KMS-11 (cell line): ENCODE results near the gene FAM167B.
A peak's percentile ranks its signal among the peaks of the same experiment; 100 is the strongest.

Source experiments
- H2AFZ ChIP-seq: fragments of 200-600 bp; sonication (generic); 2 replicates; pipeline ENCODE4 v1.6.1; 2016; ENCODE audit warnings: antibody characterized with exemption, mixed run types, low read depth
- H3K27ac ChIP-seq: fragments of 200-600 bp; sonication (generic); 2 replicates; pipeline ENCODE4 v1.6.1; 2016; ENCODE audit warnings: mild to moderate bottlenecking, mixed run types
- H3K27me3 ChIP-seq: fragments of 200-600 bp; sonication (generic); 2 replicates; pipeline ENCODE4 v1.6.1; 2017; ENCODE audit warnings: mild to moderate bottlenecking, low read depth, mixed run types, moderate library complexity; ENCODE audit not compliant: insufficient read depth
- H3K36me3 ChIP-seq: fragments of 200-600 bp; sonication (generic); 2 replicates; pipeline ENCODE4 v1.6.1; 2017; ENCODE audit warnings: mild to moderate bottlenecking, mixed run types; ENCODE audit not compliant: insufficient read depth
- H3K4me1 ChIP-seq: fragments of 200-600 bp; sonication (generic); 2 replicates; pipeline ENCODE4 v1.6.1; 2016; ENCODE audit warnings: mild to moderate bottlenecking, low read depth, mixed run types; ENCODE audit not compliant: poor library complexity, severe bottlenecking
- H3K4me2 ChIP-seq: fragments of 200-600 bp; sonication (generic); 2 replicates; pipeline ENCODE4 v1.7.0; 2016; ENCODE audit warnings: mild to moderate bottlenecking, mixed run types
- H3K4me3 ChIP-seq: fragments of 200-600 bp; sonication (generic); IDR thresholded peaks from 2 replicates; pipeline ENCODE4 v1.6.1; 2017; ENCODE audit warnings: low read depth, low read length, mixed read lengths; ENCODE audit not compliant: insufficient read depth
- H3K79me2 ChIP-seq: fragments of 200-600 bp; sonication (generic); 2 replicates; pipeline ENCODE4 v1.6.1; 2016; ENCODE audit warnings: low read depth, mixed run types; ENCODE audit not compliant: insufficient read depth
- H3K9ac ChIP-seq: fragments of 200-600 bp; sonication (generic); 2 replicates; pipeline ENCODE4 v1.6.1; 2016; ENCODE audit warnings: mild to moderate bottlenecking, mixed run types
- H4K20me1 ChIP-seq: fragments of 200-600 bp; sonication (generic); 2 replicates; pipeline ENCODE4 v1.6.1; 2016; ENCODE audit warnings: mild to moderate bottlenecking, mixed run types; ENCODE audit not compliant: insufficient read depth
- CTCF ChIP-seq: fragments of 200-600 bp; sonication (generic); conservative IDR thresholded peaks from 2 replicates; pipeline ENCODE4 v1.6.1; 2017; ENCODE audit warnings: low read depth, mild to moderate bottlenecking, antibody characterized with exemption, low read length, moderate library complexity, mixed read lengths

The FAM167B gene

GRCh38 chr1:32246888-32247273 is at the start of gene FAM167B:
Gene FAM167B (plus strand): TSS chr1:32247222. CDS start chr1:32247422, 200 bp downstream.
- H3K4me3 ChIP-seq = no peak within 1 kb of the TSS
- H2AFZ ChIP-seq = peak within 1 kb of the TSS; percentile 30; the same call in 1 of the 2 replicates
- no peak within 1 kb of the TSS for H3K4me2 ChIP-seq
- H3K4me1 ChIP-seq = peaks cover 17% of the 10 kb centered on the region
- H3K27ac ChIP-seq = no peak within 1 kb of the TSS
- no peaks in the 10 kb centered on the region for H4K20me1 ChIP-seq
- no peaks in the 10 kb centered on the region for H3K36me3 ChIP-seq
- H3K27me3 ChIP-seq = no peaks in the 10 kb centered on the region
- H3K9ac ChIP-seq = no peak within 1 kb of the TSS
- H3K79me2 ChIP-seq = no peaks in the 10 kb centered on the region
- no peak for TF ChIP-seq CTCF

- no peaks in the 10 kb centered on the region for H4K20me1 ChIP-seq
- H3K4me1 ChIP-seq = peaks cover 90% of the 10 kb centered on the region
- no peaks in the 10 kb centered on the region for H3K27me3 ChIP-seq
- H3K4me3 ChIP-seq = no peak overlapping the region
- peaks cover 6% of the 10 kb centered on the region; the same call in 1 of the 2 replicates for H3K36me3 ChIP-seq
- no peak overlapping the region for H3K27ac ChIP-seq
- H3K79me2 ChIP-seq = no peaks in the 10 kb centered on the region
- no peak overlapping the region for H3K9ac ChIP-seq
- TF ChIP-seq CTCF = no peak
- no peak overlapping the region for H2AFZ ChIP-seq
- no peak overlapping the region; the same call in 1 of the 2 replicates for H3K4me2 ChIP-seq
These were observed 49.2 kb upstream of the FAM167B start for GRCh38 chr1:32197837-32198236.

GRCh38 chr1:32198237-32199042 is 48.6 kb upstream of the FAM167B start:
- TF ChIP-seq CTCF = no peak
- Histone ChIP-seq H3K4me1 (peaks cover 89% of the 10 kb centered on the region), H3K36me3 (peaks cover 6% of the 10 kb centered on the region; the same call in 1 of the 2 replicates), H4K20me1 (no peaks in the 10 kb centered on the region), H3K27me3 (no peaks in the 10 kb centered on the region), H3K4me2 (peak overlapping the region; percentile 66; the same call in 1 of the 2 replicates), H2AFZ (no peak overlapping the region), H3K9ac (no peak overlapping the region), H3K79me2 (no peaks in the 10 kb centered on the region), H3K4me3 (no peak overlapping the region), H3K27ac (no peak overlapping the region)

- TF ChIP-seq CTCF = no peak
- peak overlapping the region; percentile 66 for H3K4me2 ChIP-seq
These were observed 47.8 kb upstream of the FAM167B start for GRCh38 chr1:32199043-32199716.

More at GRCh38 chr1:32199043-32199716, 47.8 kb upstream of the FAM167B start:
- H3K4me3 ChIP-seq = no peak overlapping the region
- H3K27me3 ChIP-seq = no peaks in the 10 kb centered on the region
- H2AFZ ChIP-seq = no peak overlapping the region
- no peaks in the 10 kb centered on the region for H3K79me2 ChIP-seq
- no peaks in the 10 kb centered on the region for H4K20me1 ChIP-seq
- no peak overlapping the region; the same call in 1 of the 2 replicates for H3K9ac ChIP-seq
- peaks cover 82% of the 10 kb centered on the region for H3K4me1 ChIP-seq
- peaks cover 1% of the 10 kb centered on the region; the same call in 1 of the 2 replicates for H3K36me3 ChIP-seq
- H3K27ac ChIP-seq = no peak overlapping the region
